GM10248 (cell line): ENCODE results near the gene SPOCK3.
"Not testable (repeated sequence)": the region's sequence is repeated elsewhere in the genome, so short reads cannot be mapped to it uniquely, and the experiment has no call there.

Source experiments
- CTCF ChIA-PET: fragments of 300-600 bp; sonication (Branson Sonifier 250); formaldehyde crosslinking; extraction: SDS; loops from one replicate; lab custom pipeline; 2021; ENCODE audit warnings: antibody characterized with exemption; lab: Yijun Ruan, JAX
- POLR2A ChIA-PET: fragments of 350-650 bp; sonication (Branson Sonifier 250); formaldehyde crosslinking; extraction: SDS; loops from one replicate; lab custom pipeline; 2020; ENCODE audit warnings: antibody characterized with exemption; lab: Yijun Ruan, JAX
- DNase-seq: peaks from one replicate; pipeline ENCODE4 v3.0.0; 2012; ENCODE audit errors: extremely low spot score
- CTCF ChIP-seq: IDR thresholded peaks from 2 replicates; pipeline ENCODE4 v1.5.1; 2012; ENCODE audit warnings: mild to moderate bottlenecking, low read depth; ENCODE audit errors: extremely low read depth, missing control alignments, control extremely low read depth

SPOCK3 gene

GRCh38 chr4:166763018-166763417 lies 471.3 kb downstream of the SPOCK3 start:
- ChIA-PET CTCF (interaction anchor here (1.0 kb wide), 1 partner anchor 10 kb away, joined by 3 read pairs; no protein-coding TSS in a partner anchor), POLR2A (no interaction called here)
- no peak for DNase-seq
- TF ChIP-seq CTCF: no peak

- no peak for TF ChIP-seq CTCF
- DNase-seq: no peak
- POLR2A ChIA-PET: no interaction called here
- CTCF ChIA-PET: no interaction called here
These were observed 492.6 kb downstream of the SPOCK3 start for GRCh38 chr4:166741742-166742141.

GRCh38 chr4:166739215-166739614 lies 495.1 kb downstream of the SPOCK3 start:
- DNase-seq, POLR2A ChIA-PET, CTCF ChIA-PET: not testable (repeated sequence)

GRCh38 chr4:166737430-166737829 lies 496.9 kb downstream of the SPOCK3 start:
- TF ChIP-seq CTCF: no peak
- no peak for DNase-seq
- CTCF ChIA-PET: no interaction called here
- POLR2A ChIA-PET: no interaction called here

- POLR2A ChIA-PET: no interaction called here
These were observed 498.7 kb downstream of the SPOCK3 start for GRCh38 chr4:166735553-166735952.

GRCh38 chr4:166734797-166735196 lies 499.5 kb downstream of the SPOCK3 start:
- CTCF ChIA-PET: interaction anchor here (2.0 kb wide), 1 partner anchor 10 kb away, joined by 5 read pairs; no protein-coding TSS in a partner anchor
- DNase-seq: no peak
- TF ChIP-seq CTCF: no peak
- POLR2A ChIA-PET: no interaction called here

More at GRCh38 chr4:166735553-166735952, 498.7 kb downstream of the SPOCK3 start:
- TF ChIP-seq CTCF: no peak
- CTCF ChIA-PET: interaction anchor here (2.0 kb wide), 1 partner anchor 9 kb away, joined by 5 read pairs; no protein-coding TSS in a partner anchor
- DNase-seq: no peak

- no peak for TF ChIP-seq CTCF
- ChIA-PET CTCF (no interaction called here), POLR2A (no interaction called here)
- no peak for DNase-seq
These were observed 500.6 kb downstream of the SPOCK3 start for GRCh38 chr4:166733686-166734085.
